ENCODE data around the gene ARHGAP22. TPM values are rescaled to one million over a fixed set of nuclear protein-coding genes. Genes with fewer than 3 reads are reported as not detected.

The ARHGAP22 gene
- total RNA-seq, 4 donors from 2014 or later: 2.2 to 9.1 (median 4.8) TPM

GRCh38 chr10:48448796-48449195, 156.1 kb downstream of the ARHGAP22 start:
- intact Hi-C loops (cut with DNase I): no loop called here
- Histone ChIP-seq H3K4me1 (no peaks in the 10 kb centered on the region), H3K4me3 (no peak overlapping the region), H3K9me3 (no peaks in the 10 kb centered on the region), H3K36me3 (peaks cover 0 to 5% (median 0%) of the 10 kb centered on the region in 4 donors), H3K27ac (replicated peaks in 1 of 4) (no peak overlapping the region), H3K27me3 (no peaks in the 10 kb centered on the region)
- DNase-seq (ENCODE audit: extremely low spot score): no peak
- 94% methylated on average over 3 of the region's 4 CpGs for WGBS
- no peak for TF ChIP-seq EP300 (IDR thresholded peaks at IDR 0.05)
- TF ChIP-seq POLR2A (IDR thresholded peaks at IDR 0.05; ENCODE audit: low read depth): no peak
- TF ChIP-seq POLR2AphosphoS5 (IDR thresholded peaks at IDR 0.05): no peak
- TF ChIP-seq CTCF (IDR thresholded peaks at IDR 0.05): no peak

GRCh38 chr10:48447356-48448215, 157.3 kb downstream of the ARHGAP22 start:
- Histone ChIP-seq H3K36me3 (peaks cover 0 to 5% (median 0%) of the 10 kb centered on the region in 4 donors), H3K27me3 (no peaks in the 10 kb centered on the region), H3K27ac (replicated peaks in 1 of 4) (no peak overlapping the region), H3K9me3 (no peaks in the 10 kb centered on the region), H3K4me3 (no peak overlapping the region), H3K4me1 (no peaks in the 10 kb centered on the region)
- 95% methylated on average over 10 of the region's 11 CpGs for WGBS
- intact Hi-C loops (cut with DNase I): no loop called here
- DNase-seq (ENCODE audit: extremely low spot score): no peak
- TF ChIP-seq CTCF (IDR thresholded peaks at IDR 0.05) (no peak), POLR2AphosphoS5 (IDR thresholded peaks at IDR 0.05) (no peak), EP300 (IDR thresholded peaks at IDR 0.05) (no peak), POLR2A (IDR thresholded peaks at IDR 0.05; ENCODE audit: low read depth) (no peak)

- WGBS: 92% methylated on average over 7 of the region's 7 CpGs
- DNase-seq (ENCODE audit: extremely low spot score): no peak
- no peaks in the 10 kb centered on the region for H3K4me1 ChIP-seq
- intact Hi-C loops (cut with DNase I): no loop called here
- no peak for TF ChIP-seq CTCF (IDR thresholded peaks at IDR 0.05)
- TF ChIP-seq POLR2AphosphoS5 (IDR thresholded peaks at IDR 0.05): no peak
- no peak for TF ChIP-seq EP300 (IDR thresholded peaks at IDR 0.05)
- no peak for TF ChIP-seq POLR2A (IDR thresholded peaks at IDR 0.05; ENCODE audit: low read depth)
- peaks cover 0 to 5% (median 0%) of the 10 kb centered on the region in 4 donors for H3K36me3 ChIP-seq
- H3K27me3 ChIP-seq: no peaks in the 10 kb centered on the region
- H3K9me3 ChIP-seq: no peaks in the 10 kb centered on the region
- no peak overlapping the region for H3K27ac ChIP-seq (replicated peaks in 1 of 4)
- H3K4me3 ChIP-seq: no peak overlapping the region
These were observed 158.1 kb downstream of the ARHGAP22 start for GRCh38 chr10:48446785-48447184.

GRCh38 chr10:48445932-48446331, 158.9 kb downstream of the ARHGAP22 start:
- DNase-seq (ENCODE audit: extremely low spot score): no peak
- TF ChIP-seq POLR2AphosphoS5 (IDR thresholded peaks at IDR 0.05) (no peak), POLR2A (IDR thresholded peaks at IDR 0.05; ENCODE audit: low read depth) (no peak)
- Histone ChIP-seq H3K9me3 (no peaks in the 10 kb centered on the region), H3K4me3 (no peak overlapping the region), H3K27me3 (no peaks in the 10 kb centered on the region), H3K4me1 (no peaks in the 10 kb centered on the region), H3K36me3 (peaks cover 0 to 5% (median 0%) of the 10 kb centered on the region in 4 donors), H3K27ac (replicated peaks in 1 of 4) (no peak overlapping the region)
- intact Hi-C loops (cut with DNase I): no loop called here
- 92% methylated on average over 6 of the region's 7 CpGs for WGBS

GRCh38 chr10:48444861-48445841, 159.7 kb downstream of the ARHGAP22 start:
- no peak for TF ChIP-seq EP300 (IDR thresholded peaks at IDR 0.05)
- 77% methylated on average over 17 of the region's 20 CpGs for WGBS
- H3K4me1 ChIP-seq: no peaks in the 10 kb centered on the region
- no peak overlapping the region for H3K27ac ChIP-seq (replicated peaks in 1 of 4)
- no peak overlapping the region for H3K4me3 ChIP-seq
- DNase-seq (ENCODE audit: extremely low spot score): peak; percentile 78
- intact Hi-C loops (cut with DNase I): no loop called here
- no peaks in the 10 kb centered on the region for H3K27me3 ChIP-seq
- peaks cover 0 to under 1% (median 0%) of the 10 kb centered on the region in 4 donors for H3K36me3 ChIP-seq
- no peaks in the 10 kb centered on the region for H3K9me3 ChIP-seq
